Measurements from ENCODE around the gene PLAC8.
"Not testable (repeated sequence)": the region's sequence is repeated elsewhere in the genome, so short reads cannot be mapped to it uniquely, and the experiment has no call there.

DNA sequence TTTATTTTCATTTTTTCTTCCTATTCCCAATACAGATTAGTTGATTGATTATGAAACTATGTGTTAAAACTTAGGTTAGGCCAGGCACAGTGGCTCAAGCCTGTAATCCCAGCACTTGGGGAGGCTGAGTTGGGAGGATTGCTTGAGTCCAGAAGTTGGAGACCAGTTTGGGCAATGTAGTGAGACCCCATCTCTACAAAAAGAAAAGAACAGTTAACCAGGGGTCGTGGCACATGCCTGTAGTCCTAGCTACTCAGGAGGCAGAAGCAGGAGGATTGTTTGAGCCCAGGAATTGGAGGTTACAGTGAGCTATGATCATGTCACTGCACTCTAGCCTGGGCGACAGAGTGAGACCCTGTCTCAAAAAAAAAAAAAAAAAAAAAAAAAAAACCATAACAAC lies 71.4 kb downstream of the PLAC8 start:
- not testable (repeated sequence) for TF ChIP-seq ZNF274 (IDR thresholded peaks at IDR 0.05; ENCODE audit: low read length); ZNF274 (tag by site-specific recombination; IDR thresholded peaks at IDR 0.05; ENCODE audit: borderline replicate concordance); ZFP69B (tag by site-specific recombination; IDR thresholded peaks at IDR 0.05); ZNF76 (tag by site-specific recombination; IDR thresholded peaks at IDR 0.05; ENCODE audit: borderline replicate concordance, low read depth); ZNF221 (tag by site-specific recombination; IDR thresholded peaks at IDR 0.05; ENCODE audit: borderline replicate concordance); SP3 (tag by site-specific recombination; IDR thresholded peaks at IDR 0.05)
- TF ChIP-seq, protein P1, sequence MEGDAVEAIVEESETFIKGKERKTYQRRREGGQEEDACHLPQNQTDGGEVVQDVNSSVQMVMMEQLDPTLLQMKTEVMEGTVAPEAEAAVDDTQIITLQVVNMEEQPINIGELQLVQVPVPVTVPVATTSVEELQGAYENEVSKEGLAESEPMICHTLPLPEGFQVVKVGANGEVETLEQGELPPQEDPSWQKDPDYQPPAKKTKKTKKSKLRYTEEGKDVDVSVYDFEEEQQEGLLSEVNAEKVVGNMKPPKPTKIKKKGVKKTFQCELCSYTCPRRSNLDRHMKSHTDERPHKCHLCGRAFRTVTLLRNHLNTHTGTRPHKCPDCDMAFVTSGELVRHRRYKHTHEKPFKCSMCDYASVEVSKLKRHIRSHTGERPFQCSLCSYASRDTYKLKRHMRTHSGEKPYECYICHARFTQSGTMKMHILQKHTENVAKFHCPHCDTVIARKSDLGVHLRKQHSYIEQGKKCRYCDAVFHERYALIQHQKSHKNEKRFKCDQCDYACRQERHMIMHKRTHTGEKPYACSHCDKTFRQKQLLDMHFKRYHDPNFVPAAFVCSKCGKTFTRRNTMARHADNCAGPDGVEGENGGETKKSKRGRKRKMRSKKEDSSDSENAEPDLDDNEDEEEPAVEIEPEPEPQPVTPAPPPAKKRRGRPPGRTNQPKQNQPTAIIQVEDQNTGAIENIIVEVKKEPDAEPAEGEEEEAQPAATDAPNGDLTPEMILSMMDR (tag by site-specific recombination; IDR thresholded peaks at IDR 0.05), result not testable (repeated sequence)

Measured in HEK293 (cell line).